ENCODE results near the gene IRX2.

Gene IRX2

GRCh38 chr5:2755681-2756171, 4.2 kb upstream of the IRX2 start:
- DNase-seq, result no peak

DNA sequence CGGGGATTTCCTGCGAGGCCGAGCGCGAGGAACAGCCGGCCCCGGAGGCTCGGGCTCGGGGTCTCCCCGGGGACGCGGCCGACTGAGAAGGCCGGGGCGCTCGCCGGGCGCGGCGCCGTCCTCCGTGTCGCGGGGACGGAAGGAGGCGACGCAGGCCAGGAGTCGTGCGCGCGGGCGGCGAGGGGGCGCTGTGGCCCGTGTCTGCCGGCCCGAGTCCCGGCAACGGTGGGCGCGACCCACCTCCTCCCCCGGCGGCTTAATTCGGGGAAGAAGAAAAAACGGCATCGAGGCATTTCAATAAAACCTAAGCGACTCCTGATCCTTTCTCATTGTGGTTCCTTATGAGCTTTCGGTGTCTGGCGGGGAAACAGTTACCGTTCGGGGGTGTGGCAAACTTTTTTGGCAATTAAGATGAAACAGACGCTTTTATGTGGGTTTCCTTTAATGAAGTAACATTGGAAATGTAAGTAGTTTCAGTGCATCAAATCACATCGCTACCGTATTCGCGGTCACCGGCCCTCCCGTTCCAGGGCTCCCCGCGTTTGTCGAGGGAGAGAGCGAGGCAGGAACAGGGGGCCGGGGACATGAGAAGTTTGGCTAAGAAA, 3.7 kb upstream of the IRX2 start:
- DNase-seq, result no peak

DNA sequence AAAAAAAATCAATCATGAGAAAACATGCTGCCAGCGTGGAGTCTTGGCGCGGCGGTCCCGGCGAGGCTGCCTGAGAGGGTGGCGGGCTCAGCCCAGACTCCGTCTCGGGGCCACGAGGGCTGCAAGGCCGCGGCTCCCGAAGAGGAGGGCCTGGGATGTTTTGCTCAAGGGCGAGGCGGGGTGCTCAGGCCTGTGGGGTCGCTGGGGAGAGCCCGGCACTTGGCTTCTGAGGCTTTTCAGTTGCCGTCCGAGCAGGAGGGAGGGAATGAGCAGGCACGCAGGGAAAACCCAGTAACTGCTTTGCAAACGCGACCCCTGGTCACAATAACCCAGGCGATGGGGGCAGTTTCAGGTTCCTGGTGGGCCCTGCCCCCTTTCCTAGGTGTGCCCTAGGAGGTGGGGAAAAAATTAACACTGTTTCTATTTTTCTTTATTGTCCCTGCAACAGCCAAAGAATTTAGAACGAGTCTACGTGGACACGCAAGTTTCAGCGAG, 3.2 kb upstream of the IRX2 start:
- DNase-seq, result no peak

GRCh38 chr5:2753452-2754420, 2.3 kb upstream of the IRX2 start:
- DNase-seq, result no peak

DNA sequence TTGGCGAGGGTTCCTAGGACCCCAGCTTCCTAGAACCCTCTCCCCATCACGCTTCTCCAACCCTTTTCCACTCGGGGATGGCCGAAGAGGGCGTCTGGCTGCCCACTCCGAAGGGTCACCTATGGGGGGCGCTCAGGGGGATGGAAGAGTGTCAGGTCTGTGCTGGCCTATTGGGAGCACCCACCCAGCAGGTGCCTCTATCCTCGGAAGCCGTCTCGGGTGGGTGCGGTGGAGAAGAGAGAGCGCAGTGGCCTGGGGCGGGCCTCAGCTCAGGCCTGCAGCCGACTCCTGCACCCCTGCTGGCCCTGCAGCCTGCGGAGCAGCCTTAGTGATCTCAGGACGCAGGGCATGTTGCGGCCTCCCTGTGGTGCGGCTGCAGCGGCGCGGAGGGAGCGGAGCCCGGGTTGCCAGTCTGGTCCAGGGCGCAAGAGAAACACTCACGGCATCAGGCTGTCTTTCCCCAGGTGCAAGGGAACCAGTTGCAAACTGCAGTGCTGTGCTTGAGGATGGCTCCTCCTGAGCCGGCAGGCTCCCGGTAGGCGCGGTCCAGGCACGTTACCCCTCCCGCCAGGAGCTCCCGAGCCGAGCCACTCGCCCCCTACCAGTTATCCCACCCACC, 1.5 kb upstream of the IRX2 start:
- no peak for DNase-seq

DNA sequence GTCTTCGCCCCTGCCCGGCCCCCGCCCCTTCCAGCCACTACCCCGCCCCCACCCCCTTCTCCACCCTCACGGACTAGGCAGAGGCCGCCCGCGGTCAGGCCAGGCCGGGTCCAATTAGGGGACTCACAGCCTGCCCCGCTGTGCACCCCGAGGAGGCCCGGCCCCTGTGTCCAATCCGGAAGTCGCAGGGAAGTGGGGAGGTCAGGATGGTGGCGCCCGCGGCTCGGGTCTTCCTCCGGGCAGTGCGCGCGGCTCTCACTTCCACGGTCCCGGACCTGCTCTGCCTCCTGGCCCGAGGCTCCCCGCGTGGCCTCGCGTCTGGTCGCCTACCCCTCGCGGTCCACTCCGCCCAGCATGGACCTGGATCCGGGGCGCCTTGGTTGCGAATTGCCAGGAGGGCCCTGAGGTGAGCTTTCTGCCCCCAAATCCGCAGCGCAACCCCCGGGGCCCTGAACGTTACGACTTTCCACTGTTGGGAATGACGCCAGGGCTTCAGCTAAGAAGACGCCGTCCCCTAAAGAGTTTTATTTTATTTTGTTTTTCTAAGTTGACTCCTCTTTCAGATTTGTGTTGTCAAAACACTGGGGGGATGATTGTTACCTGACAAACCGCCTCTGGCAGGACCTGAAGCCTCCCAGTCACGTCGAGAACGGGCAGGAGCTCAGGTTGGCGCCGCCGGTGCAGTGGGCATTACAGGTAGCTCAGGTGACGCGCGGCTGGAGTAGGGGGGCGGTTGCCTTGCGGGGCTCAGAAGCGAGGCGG, 763 bp upstream of the IRX2 start:
- no peak for DNase-seq

- DNase-seq, result no peak
Observed at GRCh38 chr5:2750758-2751464, 566 bp downstream of the IRX2 start.

GRCh38 chr5:2750026-2750757, 1.3 kb downstream of the IRX2 start:
- no peak for DNase-seq

DNA sequence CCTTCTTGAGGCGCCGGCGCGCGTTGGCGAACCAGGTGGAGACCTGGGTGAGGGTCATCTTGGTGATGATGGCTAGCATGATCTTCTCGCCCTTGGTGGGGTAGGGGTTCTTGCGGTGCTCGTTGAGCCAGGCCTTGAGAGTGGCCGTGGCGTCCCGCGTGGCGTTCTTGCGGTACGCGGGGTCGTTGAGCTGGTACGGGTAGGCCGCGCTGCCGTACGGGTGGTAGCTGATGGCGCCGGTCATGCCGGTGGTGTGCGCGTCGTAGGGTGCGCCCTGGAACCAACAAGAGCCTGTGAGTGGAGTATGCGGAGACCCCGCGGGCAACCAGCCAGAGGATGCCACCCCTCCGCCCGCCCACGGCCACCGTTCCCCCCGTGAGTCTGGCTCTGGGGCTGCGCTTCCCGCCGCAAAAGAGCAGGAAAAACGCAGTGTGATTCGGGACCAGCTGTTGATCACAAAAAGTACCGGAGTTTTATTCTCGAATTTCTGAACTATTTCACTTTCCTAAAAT, 1.9 kb downstream of the IRX2 start:
- DNase-seq, result no peak

DNA sequence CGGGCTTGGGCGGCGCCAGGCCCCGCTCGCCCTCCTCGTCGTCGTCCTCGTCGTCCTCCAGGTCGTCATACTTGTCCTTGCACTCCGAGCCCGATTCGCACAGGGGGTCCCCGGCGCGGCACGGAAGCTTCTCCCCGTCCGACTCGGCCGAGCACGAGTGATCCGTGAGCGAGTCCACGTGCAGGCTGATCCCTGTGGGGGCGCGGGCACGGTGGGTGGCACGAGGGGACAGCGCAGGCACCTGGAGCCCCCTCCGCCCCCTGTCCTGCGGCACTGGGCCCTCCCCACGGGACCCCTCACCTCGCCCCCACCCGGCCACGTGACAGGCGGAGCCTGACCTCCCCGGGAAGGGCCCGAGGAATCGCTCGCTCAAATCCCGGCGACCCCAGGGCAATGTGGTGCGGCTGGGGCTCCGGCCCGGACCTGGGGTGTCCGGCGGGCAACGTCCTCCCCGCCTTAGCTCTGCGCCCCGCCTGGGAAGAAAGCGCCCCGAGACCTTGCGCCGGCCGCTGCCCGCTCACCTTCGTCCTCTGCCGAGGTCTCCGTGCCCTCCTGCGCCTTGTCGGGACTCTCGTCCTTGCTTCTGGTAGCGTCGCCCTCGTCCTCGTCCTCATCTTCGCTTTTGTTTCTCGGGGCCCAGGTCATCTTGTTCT, 2.5 kb downstream of the IRX2 start:
- DNase-seq, result no peak

- DNase-seq, result no peak
Observed at GRCh38 chr5:2748179-2748860, 3.2 kb downstream of the IRX2 start.

DNA sequence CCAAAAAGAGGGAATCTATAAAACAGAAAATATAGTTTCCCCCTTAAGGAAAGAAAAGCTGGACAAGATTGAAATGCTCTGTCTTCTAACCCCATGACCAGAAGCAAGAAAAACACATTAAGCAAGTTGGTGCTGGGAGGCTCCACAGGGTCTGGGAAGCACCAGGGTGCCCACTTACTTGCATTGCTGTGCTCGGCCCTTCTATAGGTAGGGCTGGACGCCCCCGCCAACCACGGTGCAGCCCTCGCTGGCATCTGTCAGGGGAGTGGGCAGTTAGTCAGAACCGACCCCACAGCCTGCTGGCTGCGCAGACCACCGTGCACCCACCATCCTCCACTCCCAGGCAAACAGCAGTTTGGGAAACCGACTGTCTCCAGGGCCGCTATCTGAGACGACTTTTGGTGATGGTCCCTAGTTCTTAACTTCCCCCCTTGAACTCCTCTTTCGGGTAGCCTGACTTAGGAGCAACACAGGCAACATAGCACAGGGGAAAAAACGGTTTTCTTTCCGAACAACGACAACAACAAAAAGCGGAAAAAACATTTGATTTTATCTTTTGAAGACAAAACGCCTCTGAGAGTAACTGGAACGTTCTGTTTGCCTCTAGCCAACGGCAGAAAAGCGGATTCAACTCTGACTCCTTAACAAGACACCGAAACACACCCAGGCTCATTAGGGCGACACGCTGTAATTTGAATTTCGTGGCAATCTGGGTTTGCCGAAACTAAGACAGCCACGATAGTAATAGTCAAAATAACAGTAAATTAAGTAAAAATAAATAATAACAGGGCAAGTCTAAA, 3.9 kb downstream of the IRX2 start:
- DNase-seq, result no peak

- no peak for DNase-seq
Observed at GRCh38 chr5:2746561-2747032, 4.9 kb downstream of the IRX2 start.

DNA sequence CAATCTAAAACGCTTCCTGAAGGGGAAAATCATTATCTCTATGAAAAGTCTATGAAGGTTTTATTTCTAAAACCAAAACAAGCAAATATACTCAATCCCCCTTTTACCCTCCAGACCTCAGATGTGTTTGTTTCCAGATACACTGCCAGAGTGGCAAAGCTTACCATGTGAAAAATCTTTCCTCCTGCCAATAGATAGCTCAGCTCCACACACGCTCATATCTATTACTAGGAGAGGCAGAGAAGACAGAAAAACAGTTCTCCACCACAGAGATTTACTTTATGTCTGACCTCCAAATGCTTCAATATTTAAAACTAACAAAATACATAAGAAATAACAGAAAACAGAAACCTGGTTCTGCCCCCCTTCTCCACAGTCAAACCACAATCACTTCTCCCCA, 7.0 kb downstream of the IRX2 start:
- DNase-seq, result no peak

GRCh38 chr5:2742921-2743679, 8.4 kb downstream of the IRX2 start:
- DNase-seq, result no peak

- DNase-seq, result no peak
Observed at GRCh38 chr5:2741956-2742355, 9.5 kb downstream of the IRX2 start.

DNA sequence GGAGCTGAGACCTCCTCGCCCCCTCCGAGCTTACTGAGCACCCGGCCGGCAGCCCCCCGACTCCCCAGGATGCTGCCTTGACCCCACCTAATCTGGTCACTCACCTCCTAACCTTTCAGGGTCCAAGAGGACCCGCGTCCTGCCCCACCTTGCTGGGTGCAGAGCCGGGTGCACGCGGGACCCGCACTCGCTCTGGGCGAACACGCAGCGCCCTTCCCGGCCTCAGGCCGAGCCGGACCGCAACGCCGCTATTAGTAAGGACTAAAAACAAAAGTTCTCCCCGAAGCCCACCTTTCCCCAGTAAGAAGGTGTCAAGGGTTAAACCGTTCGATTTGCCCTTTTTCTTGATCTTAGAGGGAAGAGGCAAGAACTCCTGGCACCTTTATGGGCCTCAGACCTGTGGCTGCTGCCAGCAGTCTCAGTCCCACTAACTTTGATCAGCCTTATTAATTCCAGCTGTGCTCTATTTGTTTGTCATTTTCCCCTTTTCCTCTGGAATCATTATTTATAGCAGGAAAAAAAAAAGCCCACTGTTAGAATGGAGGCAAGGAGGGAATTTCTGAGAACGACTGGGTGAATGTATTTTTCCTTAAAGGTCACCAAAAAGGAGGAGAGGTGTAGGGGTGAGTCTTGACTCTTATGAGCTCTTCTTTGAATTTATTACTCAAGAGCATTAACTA, 10.5 kb downstream of the IRX2 start:
- DNase-seq, result no peak

Data from CD4-positive, alpha-beta T cell treated with Interferon gamma for 1 hour (primary cell).